Activated T-helper 17 cell treated with anti-CD3 and anti-CD28 coated beads, Interleukin-2, amount 50 U/mL, for 72 hours (primary cell): ENCODE results near the gene TEKT2. TPM values are rescaled to one million over a fixed set of nuclear protein-coding genes. Genes with fewer than 3 reads are reported as not detected.

Experiments
- ATAC-seq: fragments of 150-1000 bp; cut with Tn5 transposase; replicated peaks from 2 replicates; pipeline ENCODE4 v1.10.0; 2021; ENCODE audit warnings: mild to moderate bottlenecking, moderate library complexity
- H3K27ac Mint-ChIP-seq: one replicate; pipeline ENCODE4 v1.8.0; 2022; ENCODE audit warnings: mixed read lengths
- H3K27me3 Mint-ChIP-seq: one replicate; pipeline ENCODE4 v1.8.0; 2022; ENCODE audit warnings: mixed read lengths
- H3K36me3 Mint-ChIP-seq: one replicate; pipeline ENCODE4 v1.8.0; 2022; ENCODE audit warnings: low read depth, mild to moderate bottlenecking, mixed read lengths
- H3K4me1 Mint-ChIP-seq: one replicate; pipeline ENCODE4 v1.8.0; 2022; ENCODE audit warnings: mixed read lengths
- H3K4me3 Mint-ChIP-seq: one replicate; pipeline ENCODE4 v1.8.0; 2022; ENCODE audit warnings: mild to moderate bottlenecking, mixed read lengths
- H3K9me3 Mint-ChIP-seq: one replicate; pipeline ENCODE4 v1.8.0; 2022; ENCODE audit warnings: mixed read lengths
- total RNA-seq, 2 donors: library from RNA; stranded (reverse); gene quantifications; one replicate each; pipeline ENCODE4 v1.2.3, GENCODE V29; 2022

TEKT2 gene
- total RNA-seq, result under 1 TPM; 0.26 to 0.64 TPM

- H3K4me1 Mint-ChIP-seq, result no peaks in the 10 kb centered on the region
- no peaks in the 10 kb centered on the region for H3K9me3 Mint-ChIP-seq
- H3K4me3 Mint-ChIP-seq, result no peak within 1 kb of the TSS
- ATAC-seq, result no peak
- H3K27ac Mint-ChIP-seq, result no peak within 1 kb of the TSS
- peaks cover 25% of the 10 kb centered on the region for H3K27me3 Mint-ChIP-seq
- peaks cover under 1% of the 10 kb centered on the region for H3K36me3 Mint-ChIP-seq
Observed at GRCh38 chr1:36083635-36084496, at the start of gene TEKT2. Gene TEKT2 (plus strand): TSS chr1:36084094. CDS start chr1:36084922, 828 bp downstream.

- H3K9me3 Mint-ChIP-seq, result no peaks in the 10 kb centered on the region
- ATAC-seq, result no peak
Observed at GRCh38 chr1:36034692-36035091, 49.2 kb upstream of the TEKT2 start.

GRCh38 chr1:36035154-36035553 is 48.7 kb upstream of the TEKT2 start:
- H3K27ac Mint-ChIP-seq, result no peak overlapping the region
- no peaks in the 10 kb centered on the region for H3K4me1 Mint-ChIP-seq
- H3K4me3 Mint-ChIP-seq, result no peak overlapping the region
- no peaks in the 10 kb centered on the region for H3K9me3 Mint-ChIP-seq
- peaks cover 76% of the 10 kb centered on the region for H3K36me3 Mint-ChIP-seq
- ATAC-seq, result no peak
- H3K27me3 Mint-ChIP-seq, result no peaks in the 10 kb centered on the region

More at GRCh38 chr1:36034692-36035091, 49.2 kb upstream of the TEKT2 start:
- H3K36me3 Mint-ChIP-seq, result peaks cover 76% of the 10 kb centered on the region
- no peaks in the 10 kb centered on the region for H3K4me1 Mint-ChIP-seq
- no peak overlapping the region for H3K27ac Mint-ChIP-seq
- H3K27me3 Mint-ChIP-seq, result no peaks in the 10 kb centered on the region
- no peak overlapping the region for H3K4me3 Mint-ChIP-seq

- no peaks in the 10 kb centered on the region for H3K27me3 Mint-ChIP-seq
- no peak overlapping the region for H3K4me3 Mint-ChIP-seq
- no peaks in the 10 kb centered on the region for H3K4me1 Mint-ChIP-seq
Observed at GRCh38 chr1:36040238-36040637, 43.7 kb upstream of the TEKT2 start.

GRCh38 chr1:36051821-36052220 is 32.1 kb upstream of the TEKT2 start:
- no peak overlapping the region for H3K4me3 Mint-ChIP-seq

More at GRCh38 chr1:36040238-36040637, 43.7 kb upstream of the TEKT2 start:
- ATAC-seq, result no peak
- Mint-ChIP-seq H3K9me3 (no peaks in the 10 kb centered on the region), H3K27ac (no peak overlapping the region), H3K36me3 (peaks cover 80% of the 10 kb centered on the region)

GRCh38 chr1:36053978-36054377 is 29.9 kb upstream of the TEKT2 start:
- no peaks in the 10 kb centered on the region for H3K27me3 Mint-ChIP-seq
- ATAC-seq, result no peak
- H3K9me3 Mint-ChIP-seq, result no peaks in the 10 kb centered on the region
- no peak overlapping the region for H3K27ac Mint-ChIP-seq
- no peak overlapping the region for H3K4me3 Mint-ChIP-seq
- H3K36me3 Mint-ChIP-seq, result peaks cover 36% of the 10 kb centered on the region
- no peaks in the 10 kb centered on the region for H3K4me1 Mint-ChIP-seq

More at GRCh38 chr1:36051821-36052220, 32.1 kb upstream of the TEKT2 start:
- H3K27ac Mint-ChIP-seq, result no peak overlapping the region
- H3K9me3 Mint-ChIP-seq, result no peaks in the 10 kb centered on the region
- no peaks in the 10 kb centered on the region for H3K4me1 Mint-ChIP-seq
- no peak for ATAC-seq
- no peaks in the 10 kb centered on the region for H3K27me3 Mint-ChIP-seq
- peaks cover 58% of the 10 kb centered on the region for H3K36me3 Mint-ChIP-seq

GRCh38 chr1:36055706-36056105 is 28.2 kb upstream of the TEKT2 start:
- H3K4me1 Mint-ChIP-seq, result no peaks in the 10 kb centered on the region
- ATAC-seq, result no peak

GRCh38 chr1:36062315-36062714 is 21.6 kb upstream of the TEKT2 start:
- H3K27ac Mint-ChIP-seq, result no peak overlapping the region
- no peak overlapping the region for H3K4me3 Mint-ChIP-seq
- no peaks in the 10 kb centered on the region for H3K27me3 Mint-ChIP-seq
- no peaks in the 10 kb centered on the region for H3K9me3 Mint-ChIP-seq
- no peaks in the 10 kb centered on the region for H3K4me1 Mint-ChIP-seq
- ATAC-seq, result no peak
- peaks cover 5% of the 10 kb centered on the region for H3K36me3 Mint-ChIP-seq

More at GRCh38 chr1:36055706-36056105, 28.2 kb upstream of the TEKT2 start:
- Mint-ChIP-seq H3K9me3 (no peaks in the 10 kb centered on the region), H3K27me3 (no peaks in the 10 kb centered on the region), H3K4me3 (no peak overlapping the region), H3K36me3 (peaks cover 30% of the 10 kb centered on the region), H3K27ac (no peak overlapping the region)

- no peak for ATAC-seq
- Mint-ChIP-seq H3K27ac (no peak overlapping the region), H3K4me1 (no peaks in the 10 kb centered on the region), H3K4me3 (no peak overlapping the region), H3K36me3 (no peaks in the 10 kb centered on the region), H3K9me3 (no peaks in the 10 kb centered on the region), H3K27me3 (no peaks in the 10 kb centered on the region)
Observed at GRCh38 chr1:36067871-36068270, 16.0 kb upstream of the TEKT2 start.

GRCh38 chr1:36068866-36069265 is 15.0 kb upstream of the TEKT2 start:
- H3K27ac Mint-ChIP-seq, result no peak overlapping the region
- no peaks in the 10 kb centered on the region for H3K27me3 Mint-ChIP-seq
- H3K36me3 Mint-ChIP-seq, result no peaks in the 10 kb centered on the region
- H3K4me1 Mint-ChIP-seq, result no peaks in the 10 kb centered on the region
- no peaks in the 10 kb centered on the region for H3K9me3 Mint-ChIP-seq
- no peak overlapping the region for H3K4me3 Mint-ChIP-seq
- no peak for ATAC-seq

GRCh38 chr1:36070349-36070748 is 13.5 kb upstream of the TEKT2 start:
- Mint-ChIP-seq H3K9me3 (no peaks in the 10 kb centered on the region), H3K27me3 (no peaks in the 10 kb centered on the region), H3K27ac (peak overlapping the region; percentile 52), H3K36me3 (no peaks in the 10 kb centered on the region), H3K4me1 (no peaks in the 10 kb centered on the region), H3K4me3 (no peak overlapping the region)
- ATAC-seq, result no peak

GRCh38 chr1:36076979-36077573 is 6.8 kb upstream of the TEKT2 start:
- no peaks in the 10 kb centered on the region for H3K9me3 Mint-ChIP-seq
- H3K36me3 Mint-ChIP-seq, result no peaks in the 10 kb centered on the region
- no peak overlapping the region for H3K27ac Mint-ChIP-seq
- H3K27me3 Mint-ChIP-seq, result peaks cover 7% of the 10 kb centered on the region
- no peaks in the 10 kb centered on the region for H3K4me1 Mint-ChIP-seq
- H3K4me3 Mint-ChIP-seq, result no peak overlapping the region
- no peak for ATAC-seq

- no peaks in the 10 kb centered on the region for H3K9me3 Mint-ChIP-seq
- no peaks in the 10 kb centered on the region for H3K36me3 Mint-ChIP-seq
- H3K27me3 Mint-ChIP-seq, result peaks cover 17% of the 10 kb centered on the region
- H3K4me1 Mint-ChIP-seq, result no peaks in the 10 kb centered on the region
- H3K27ac Mint-ChIP-seq, result no peak overlapping the region
- H3K4me3 Mint-ChIP-seq, result no peak overlapping the region
- ATAC-seq, result no peak
Observed at GRCh38 chr1:36080236-36080635, 3.7 kb upstream of the TEKT2 start.

GRCh38 chr1:36080801-36081200 is 3.1 kb upstream of the TEKT2 start:
- Mint-ChIP-seq H3K36me3 (no peaks in the 10 kb centered on the region), H3K27ac (no peak overlapping the region), H3K4me3 (no peak overlapping the region), H3K27me3 (peaks cover 17% of the 10 kb centered on the region), H3K9me3 (no peaks in the 10 kb centered on the region), H3K4me1 (no peaks in the 10 kb centered on the region)
- ATAC-seq, result no peak

GRCh38 chr1:36081926-36082485 is 1.9 kb upstream of the TEKT2 start:
- Mint-ChIP-seq H3K4me3 (no peak overlapping the region), H3K27me3 (peaks cover 23% of the 10 kb centered on the region), H3K27ac (no peak overlapping the region), H3K9me3 (no peaks in the 10 kb centered on the region), H3K36me3 (no peaks in the 10 kb centered on the region), H3K4me1 (no peaks in the 10 kb centered on the region)
- no peak for ATAC-seq
